SK-N-SH (cell line): Measurements from ENCODE around the gene AJUBA. TPM values are rescaled to one million over a fixed set of nuclear protein-coding genes. Genes with fewer than 3 reads are reported as not detected.
"Not testable (repeated sequence)": the region's sequence is repeated elsewhere in the genome, so short reads cannot be mapped to it uniquely, and the experiment has no call there.

Experiments used
- CTCF ChIA-PET: fragments of 300-600, 350-600 bp; formaldehyde crosslinking; extraction: SDS; loops from one replicate; lab custom pipeline; 2021; lab: Yijun Ruan, JAX
- POLR2A ChIA-PET: fragments of 350-600 bp; sonication (Branson Sonifier 250); formaldehyde crosslinking; extraction: SDS; loops from one replicate; lab custom pipeline; 2020; ENCODE audit warnings: antibody characterized with exemption, inconsistent platforms; lab: Yijun Ruan, JAX
- DNase-seq: peaks from one replicate; pipeline ENCODE4 v3.0.0; 2012
- H2AFZ ChIP-seq: fragments of 200-600 bp; sonication (generic); 2 replicates; pipeline ENCODE4 v1.8.1; 2016; ENCODE audit warnings: antibody characterized with exemption, mild to moderate bottlenecking, low read depth
- H3F3A ChIP-seq: fragments of 200-600 bp; sonication (generic); replicated peaks from 2 replicates; pipeline ENCODE3; 2016; ENCODE audit warnings: antibody characterized with exemption, mild to moderate bottlenecking; ENCODE audit not compliant: insufficient read depth
- H3K27ac ChIP-seq, 2 experiments: fragments of 200-500 bp in 1 of 2; fragments of 200-600 bp in 1 of 2; sonication (Bioruptor generic) in 1 of 2; sonication (generic), shearing (Covaris generic) in 1 of 2; 2 replicates each; pipeline versions ENCODE4 v1.5.1 to v1.6.1; 2014 to 2016; ENCODE audit warnings: low read depth in 2 of 2, inconsistent platforms in 1 of 2, low read length in 1 of 2, mild to moderate bottlenecking in 1 of 2, mixed read lengths in 1 of 2
- H3K27me3 ChIP-seq: fragments of 200-600 bp; sonication (generic), shearing (Covaris generic); 2 replicates; pipeline ENCODE4 v1.6.1; 2016; ENCODE audit warnings: mixed run types; ENCODE audit not compliant: insufficient read depth
- H3K36me3 ChIP-seq, 2 experiments: fragments of 200-500 bp in 1 of 2; fragments of 200-600 bp in 1 of 2; sonication (Bioruptor generic) in 1 of 2; sonication (generic) in 1 of 2; replicated peaks in 1 of 2; 2 replicates each; pipeline versions ENCODE3 to v1.5.1; 2014 to 2016; ENCODE audit warnings: low read length in 1 of 2, mild to moderate bottlenecking in 1 of 2; ENCODE audit not compliant: insufficient read depth in 2 of 2, control insufficient read depth in 1 of 2
- H3K4me1 ChIP-seq, 2 experiments: fragments of 200-500 bp in 1 of 2; fragments of 200-600 bp in 1 of 2; sonication (Bioruptor generic) in 1 of 2; sonication (generic), shearing (Covaris generic) in 1 of 2; 2 replicates each; pipeline versions ENCODE4 v1.5.1 to v1.6.1; 2014 to 2016; ENCODE audit warnings: low read depth in 1 of 2, low read length in 1 of 2, mixed run types in 1 of 2; ENCODE audit not compliant: insufficient read depth in 2 of 2, control insufficient read depth in 1 of 2
- H3K4me2 ChIP-seq: fragments of 200-600 bp; sonication (generic), shearing (Covaris generic); 2 replicates; pipeline ENCODE4 v1.6.1; 2017; ENCODE audit warnings: mixed run types
- H3K4me3 ChIP-seq, 2 experiments: fragments of 200-500 bp in 1 of 2; fragments of 200-600 bp in 1 of 2; sonication (Bioruptor generic) in 1 of 2; sonication (generic), shearing (Covaris generic) in 1 of 2; 2 replicates each; pipeline versions ENCODE4 v1.5.1 to v1.8.1; 2014 to 2016; ENCODE audit warnings: low read depth in 2 of 2, inconsistent platforms in 1 of 2, low read length in 1 of 2, mild to moderate bottlenecking in 1 of 2, mixed read lengths in 1 of 2, moderate library complexity in 1 of 2
- H3K79me2 ChIP-seq: fragments of 200-600 bp; sonication (generic); 2 replicates; pipeline ENCODE4 v1.8.1; 2017; ENCODE audit warnings: mild to moderate bottlenecking; ENCODE audit not compliant: insufficient read depth
- H3K9ac ChIP-seq: fragments of 200-600 bp; sonication (generic); 2 replicates; pipeline ENCODE4 v1.6.1; 2017; ENCODE audit warnings: mixed run types
- H3K9me2 ChIP-seq: fragments of 200-600 bp; sonication (generic); 2 replicates; pipeline ENCODE4 v1.6.1; 2017; ENCODE audit warnings: mixed run types
- H3K9me3 ChIP-seq: fragments of 200-600 bp; sonication (generic); 2 replicates; pipeline ENCODE4 v1.6.1; 2017; ENCODE audit warnings: mixed run types, mild to moderate bottlenecking, moderate library complexity
- H4K20me1 ChIP-seq: fragments of 200-600 bp; sonication (generic); 2 replicates; pipeline ENCODE4 v1.6.1; 2017; ENCODE audit warnings: mild to moderate bottlenecking, mixed run types; ENCODE audit not compliant: insufficient read depth
- CHD2 ChIP-seq: fragments of 150-350 bp; IDR thresholded peaks from 2 replicates; pipeline ENCODE4 v1.6.1; 2018; ENCODE audit warnings: low read length; ENCODE audit not compliant: partially characterized antibody
- EP300 ChIP-seq, 2 experiments: IDR thresholded peaks; 2 replicates each; pipeline versions ENCODE4 v1.4.0 to v1.6.1; 2012; ENCODE audit warnings: borderline replicate concordance in 1 of 2, low read depth in 1 of 2, low read length in 1 of 2
- EZH2phosphoT487 ChIP-seq: fragments of 200-600 bp; sonication (generic); IDR thresholded peaks from 2 replicates; pipeline ENCODE4 v1.6.1; 2017; ENCODE audit warnings: low read depth, mixed run types, mild to moderate bottlenecking, antibody characterized with exemption, moderate library complexity, borderline replicate concordance
- FOSL2 ChIP-seq: IDR thresholded peaks from 2 replicates; pipeline ENCODE4 v1.4.0; 2012; ENCODE audit warnings: low read depth, mild to moderate bottlenecking, moderate library complexity, borderline replicate concordance
- GABPA ChIP-seq: IDR thresholded peaks from 2 replicates; pipeline ENCODE4 v1.4.0; 2012; ENCODE audit warnings: low read depth, mild to moderate bottlenecking
- MEF2A ChIP-seq: IDR thresholded peaks from 2 replicates; pipeline ENCODE4 v1.4.0; 2012; ENCODE audit warnings: low read depth, borderline replicate concordance
- MXI1 ChIP-seq: IDR thresholded peaks from 2 replicates; pipeline ENCODE4 v1.6.1; 2012; ENCODE audit warnings: mild to moderate bottlenecking, low read depth, low read length, improper control_type of control experiment
- NFIC ChIP-seq: IDR thresholded peaks from 2 replicates; pipeline ENCODE4 v1.4.0; 2012; ENCODE audit warnings: borderline replicate concordance
- NRF1 ChIP-seq: IDR thresholded peaks from 2 replicates; pipeline ENCODE4 v1.6.1; 2012; ENCODE audit warnings: low read depth, mild to moderate bottlenecking, low read length
- POLR2AphosphoS5 ChIP-seq: IDR thresholded peaks from 2 replicates; pipeline ENCODE4 v1.6.1; 2012; ENCODE audit warnings: low read depth, low read length
- RAD21 ChIP-seq: IDR thresholded peaks from 2 replicates; pipeline ENCODE4 v1.6.1; 2012; ENCODE audit warnings: mild to moderate bottlenecking, low read length
- RCOR1 ChIP-seq: fragments of 150-350 bp; IDR thresholded peaks from 2 replicates; pipeline ENCODE4 v1.6.1; 2017; ENCODE audit warnings: antibody characterized with exemption, low read length
- SIN3A ChIP-seq: IDR thresholded peaks from 2 replicates; pipeline ENCODE4 v1.6.1; 2012; ENCODE audit warnings: low read depth, mild to moderate bottlenecking, low read length, moderate library complexity, borderline replicate concordance
- SMC3 ChIP-seq: IDR thresholded peaks from 2 replicates; pipeline ENCODE4 v1.6.1; 2012; ENCODE audit warnings: low read depth, low read length, improper control_type of control experiment
- TEAD4 ChIP-seq: IDR thresholded peaks from 2 replicates; pipeline ENCODE4 v1.4.0; 2012; ENCODE audit warnings: mild to moderate bottlenecking, borderline replicate concordance; ENCODE audit not compliant: insufficient read depth
- WGBS: methylation state at CpG from one replicate; pipeline ENCODE4 v1.1.6; 2017; ENCODE audit warnings: low lambda C conversion rate; 5-methylcytosine and 5-hydroxymethylcytosine counted together
- polyA plus RNA-seq, 3 experiments: library from polyadenylated mRNA; depleted of rRNA; stranded (reverse); fragments of >200 nt; gene quantifications; 2 replicates each; pipeline ENCODE4 v1.2.3, GENCODE V29; 2012
- TF ChIP-seq, protein P1 (sequence below): IDR thresholded peaks from 2 replicates; pipeline ENCODE4 v1.4.0; 2012; ENCODE audit warnings: low read depth, borderline replicate concordance
- TF ChIP-seq, protein P2 (sequence below): IDR thresholded peaks from 2 replicates; pipeline ENCODE4 v1.6.1; 2012; ENCODE audit warnings: mild to moderate bottlenecking, low read depth, low read length, moderate library complexity

Gene AJUBA
- polyA plus RNA-seq, 1 of the 3 experiments (the other 2 are of a cell fraction): 24.4 TPM

GRCh38 chr14:23015618-23016017 is 33.3 kb upstream of the AJUBA start:
- no peaks in the 10 kb centered on the region for H3K79me2 ChIP-seq
- TF ChIP-seq CHD2 (no peak), MEF2A (no peak), EZH2phosphoT487 (no peak), FOSL2 (no peak), MXI1 (no peak), NFIC (no peak), GABPA (no peak), SMC3 (no peak), RAD21 (no peak), POLR2AphosphoS5 (no peak)
- no peak overlapping the region for H3K4me2 ChIP-seq
- H3K27me3 ChIP-seq: no peaks in the 10 kb centered on the region
- H2AFZ ChIP-seq: no peak overlapping the region
- ChIA-PET CTCF (interaction anchor here (0.8 to 3.6 kb wide), 11 partner anchors 9 to 53 kb away, joined by 3 to 18 read pairs (median 4); partner anchors contain the start of genes AJUBA and CDH24), POLR2A (interaction anchor here (1.7 kb wide), 1 partner anchor 9 kb away, joined by 6 read pairs; no protein-coding TSS in a partner anchor)
- 96% methylated on average over 4 of the region's 4 CpGs for WGBS
- H3K9me3 ChIP-seq: no peaks in the 10 kb centered on the region
- peaks cover 11% of the 10 kb centered on the region for H3F3A ChIP-seq
- H3K9ac ChIP-seq: no peak overlapping the region
- DNase-seq: no peak
- no peak overlapping the region for H3K27ac ChIP-seq
- H4K20me1 ChIP-seq: no peaks in the 10 kb centered on the region
- no peak overlapping the region for H3K4me3 ChIP-seq
- no peaks in the 10 kb centered on the region for H3K36me3 ChIP-seq
- H3K4me1 ChIP-seq: peaks cover 0 to 11% of the 10 kb centered on the region in 2 experiments; a peak in 1 of 4 replicates
- no peaks in the 10 kb centered on the region for H3K9me2 ChIP-seq

DNA sequence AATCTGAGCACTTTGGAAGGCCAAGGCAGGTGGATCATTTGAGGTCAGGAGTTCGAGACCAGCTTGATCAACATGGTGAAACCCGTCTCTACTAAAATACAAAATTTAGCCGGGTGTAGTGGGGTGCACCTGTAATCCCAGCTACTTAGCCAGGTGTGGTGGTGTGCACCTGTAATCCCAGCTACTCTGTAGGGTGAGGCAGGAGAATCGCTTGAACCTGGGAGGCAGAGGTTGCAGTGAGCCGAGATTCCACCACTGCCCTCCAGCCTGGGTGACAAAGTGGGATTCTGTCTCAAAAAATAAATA is 31.4 kb upstream of the AJUBA start:
- H3K79me2 ChIP-seq, H3K27me3 ChIP-seq, H3K9me2 ChIP-seq, H3K27ac ChIP-seq, H3K4me3 ChIP-seq, H3K4me2 ChIP-seq, POLR2A ChIA-PET, H4K20me1 ChIP-seq, DNase-seq, H3K9me3 ChIP-seq, H2AFZ ChIP-seq, H3K36me3 ChIP-seq, H3K9ac ChIP-seq: not testable (repeated sequence)
- 92% methylated on average over 5 of the region's 5 CpGs for WGBS
- peaks cover 7 to 17% of the 10 kb centered on the region in 2 experiments; a peak in 3 of 4 replicates for H3K4me1 ChIP-seq
- CTCF ChIA-PET: interaction anchor here (0.9 to 4.2 kb wide), 7 partner anchors 10 to 45 kb away, joined by 4 to 29 read pairs (median 4); partner anchors contain the start of gene AJUBA
- peaks cover 15% of the 10 kb centered on the region for H3F3A ChIP-seq

DNA sequence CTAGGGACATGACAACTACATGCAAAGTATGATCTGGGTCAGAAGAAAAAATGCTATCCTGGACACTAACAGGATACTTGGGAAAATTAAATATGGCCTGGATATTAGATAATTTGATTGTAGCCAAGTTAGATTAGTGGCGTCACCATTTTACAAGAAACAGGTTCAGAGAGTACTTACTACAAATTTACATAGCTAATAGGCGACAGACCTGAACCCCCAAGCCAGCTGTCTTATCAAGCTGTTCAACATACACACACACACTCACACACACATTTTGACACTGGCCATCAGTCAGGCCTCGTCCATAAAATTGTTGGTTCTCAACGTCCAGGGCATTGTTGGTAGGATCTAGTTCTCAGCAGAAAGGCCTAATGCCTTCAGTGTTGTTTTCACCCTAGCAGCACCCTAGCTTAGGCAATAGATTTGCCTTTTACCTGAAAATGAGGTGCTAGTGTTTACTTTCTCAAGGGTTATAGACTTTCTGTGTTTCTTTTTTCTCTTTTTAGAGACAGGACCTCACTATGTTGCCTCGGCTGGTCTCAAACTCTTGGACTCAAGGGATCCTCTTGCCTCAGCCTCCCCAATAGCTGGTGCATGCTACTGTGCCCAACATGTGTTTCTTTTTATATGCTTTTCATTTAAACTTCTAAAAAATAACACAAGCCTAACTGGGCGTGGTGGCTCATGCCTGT is 30.9 kb upstream of the AJUBA start:
- Histone ChIP-seq H3K9ac (no peak overlapping the region), H3K36me3 (no peaks in the 10 kb centered on the region), H3K27me3 (no peaks in the 10 kb centered on the region), H3K4me2 (no peak overlapping the region), H3K4me1 (peaks cover 7 to 17% of the 10 kb centered on the region in 2 experiments; a peak in 3 of 4 replicates), H3K4me3 (no peak overlapping the region), H3K79me2 (no peaks in the 10 kb centered on the region), H3F3A (peaks cover 19% of the 10 kb centered on the region), H4K20me1 (no peaks in the 10 kb centered on the region), H2AFZ (no peak overlapping the region), H3K9me3 (no peaks in the 10 kb centered on the region), H3K9me2 (no peaks in the 10 kb centered on the region), H3K27ac (peak overlapping the region in 1 of 2 experiments; percentile 36; a peak in 1 of 4 replicates)
- ChIA-PET POLR2A (interaction anchor here (1.2 to 1.6 kb wide), 3 partner anchors 9 to 45 kb away, joined by 3 to 6 read pairs (median 4); no protein-coding TSS in a partner anchor), CTCF (interaction anchor here (0.9 to 4.2 kb wide), 10 partner anchors 10 to 287 kb away, joined by 3 to 29 read pairs (median 4); partner anchors contain the start of gene AJUBA)
- DNase-seq: peak; percentile 62
- WGBS: 66% methylated on average over 6 of the region's 6 CpGs
- TF ChIP-seq SIN3A (no peak), TEAD4 (no peak), NRF1 (no peak), EP300 (IDR thresholded peaks at IDR 0.05; ENCODE audit: borderline replicate concordance in 1 of 2, low read depth in 1 of 2, low read length in 1 of 2) (peak in 1 of 2 experiments; percentile 89; a peak in 2 of 4 replicates), SMC3 (no peak), RCOR1 (peak; percentile 75; the same call in 1 of the 2 replicates), MXI1 (peak; percentile 55; the same call in 1 of the 2 replicates)
- TF ChIP-seq, protein P1, sequence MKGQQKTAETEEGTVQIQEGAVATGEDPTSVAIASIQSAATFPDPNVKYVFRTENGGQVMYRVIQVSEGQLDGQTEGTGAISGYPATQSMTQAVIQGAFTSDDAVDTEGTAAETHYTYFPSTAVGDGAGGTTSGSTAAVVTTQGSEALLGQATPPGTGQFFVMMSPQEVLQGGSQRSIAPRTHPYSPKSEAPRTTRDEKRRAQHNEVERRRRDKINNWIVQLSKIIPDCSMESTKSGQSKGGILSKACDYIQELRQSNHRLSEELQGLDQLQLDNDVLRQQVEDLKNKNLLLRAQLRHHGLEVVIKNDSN: no peak
- TF ChIP-seq, protein P2, sequence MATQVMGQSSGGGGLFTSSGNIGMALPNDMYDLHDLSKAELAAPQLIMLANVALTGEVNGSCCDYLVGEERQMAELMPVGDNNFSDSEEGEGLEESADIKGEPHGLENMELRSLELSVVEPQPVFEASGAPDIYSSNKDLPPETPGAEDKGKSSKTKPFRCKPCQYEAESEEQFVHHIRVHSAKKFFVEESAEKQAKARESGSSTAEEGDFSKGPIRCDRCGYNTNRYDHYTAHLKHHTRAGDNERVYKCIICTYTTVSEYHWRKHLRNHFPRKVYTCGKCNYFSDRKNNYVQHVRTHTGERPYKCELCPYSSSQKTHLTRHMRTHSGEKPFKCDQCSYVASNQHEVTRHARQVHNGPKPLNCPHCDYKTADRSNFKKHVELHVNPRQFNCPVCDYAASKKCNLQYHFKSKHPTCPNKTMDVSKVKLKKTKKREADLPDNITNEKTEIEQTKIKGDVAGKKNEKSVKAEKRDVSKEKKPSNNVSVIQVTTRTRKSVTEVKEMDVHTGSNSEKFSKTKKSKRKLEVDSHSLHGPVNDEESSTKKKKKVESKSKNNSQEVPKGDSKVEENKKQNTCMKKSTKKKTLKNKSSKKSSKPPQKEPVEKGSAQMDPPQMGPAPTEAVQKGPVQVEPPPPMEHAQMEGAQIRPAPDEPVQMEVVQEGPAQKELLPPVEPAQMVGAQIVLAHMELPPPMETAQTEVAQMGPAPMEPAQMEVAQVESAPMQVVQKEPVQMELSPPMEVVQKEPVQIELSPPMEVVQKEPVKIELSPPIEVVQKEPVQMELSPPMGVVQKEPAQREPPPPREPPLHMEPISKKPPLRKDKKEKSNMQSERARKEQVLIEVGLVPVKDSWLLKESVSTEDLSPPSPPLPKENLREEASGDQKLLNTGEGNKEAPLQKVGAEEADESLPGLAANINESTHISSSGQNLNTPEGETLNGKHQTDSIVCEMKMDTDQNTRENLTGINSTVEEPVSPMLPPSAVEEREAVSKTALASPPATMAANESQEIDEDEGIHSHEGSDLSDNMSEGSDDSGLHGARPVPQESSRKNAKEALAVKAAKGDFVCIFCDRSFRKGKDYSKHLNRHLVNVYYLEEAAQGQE: no peak
